HepG2 (cell line): ENCODE data around the gene OR1F1. TPM values are rescaled to one million over a fixed set of nuclear protein-coding genes. Genes with fewer than 3 reads are reported as not detected.
A peak's percentile ranks its signal among the peaks of the same experiment; 100 is the strongest.

Source experiments
- AGO1 ChIP-seq: fragments of 200-400 bp; formaldehyde crosslinking; IDR thresholded peaks from 2 replicates; pipeline ENCODE4 v1.6.1; 2017; ENCODE audit warnings: mild to moderate bottlenecking, low read depth, low read length, moderate library complexity; ENCODE audit not compliant: poor library complexity, severe bottlenecking
- BHLHE40 ChIP-seq: IDR thresholded peaks from 2 replicates; pipeline ENCODE4 v1.6.1; 2011; ENCODE audit warnings: low read length, improper control_type of control experiment
- GFI1 ChIP-seq: sonication (generic); formaldehyde crosslinking; IDR thresholded peaks from 2 replicates; pipeline ENCODE4 v1.5.0; 2020; ENCODE audit warnings: missing genetic modification reagents, mild to moderate bottlenecking, borderline replicate concordance
- KDM2A ChIP-seq: sonication (generic); formaldehyde crosslinking; IDR thresholded peaks from 2 replicates; pipeline ENCODE4 v1.4.0; 2020; ENCODE audit warnings: low read depth, missing genetic modification reagents, borderline replicate concordance
- MED13 ChIP-seq: sonication (generic); formaldehyde crosslinking; IDR thresholded peaks from 2 replicates; pipeline ENCODE4 v1.5.0; 2020; ENCODE audit warnings: missing genetic modification reagents
- NFE2 ChIP-seq: sonication (generic); formaldehyde crosslinking; IDR thresholded peaks from 2 replicates; pipeline ENCODE4 v1.4.0; 2020; ENCODE audit warnings: missing genetic modification reagents
- ZKSCAN8 ChIP-seq: IDR thresholded peaks from 2 replicates; pipeline ENCODE4 v1.6.1; 2016; ENCODE audit warnings: borderline replicate concordance, missing genetic modification reagents, missing compliant biosample characterization
- ZNF460 ChIP-seq: sonication (generic); formaldehyde crosslinking; IDR thresholded peaks from 2 replicates; pipeline ENCODE4 v1.5.1; 2020; ENCODE audit warnings: missing genetic modification reagents, mild to moderate bottlenecking, borderline replicate concordance
- ZNF652 ChIP-seq: IDR thresholded peaks from 2 replicates; pipeline ENCODE4 v1.6.1; 2016; ENCODE audit warnings: low read depth, borderline replicate concordance
- ZNF674 ChIP-seq: sonication (generic); formaldehyde crosslinking; IDR thresholded peaks from 2 replicates; pipeline ENCODE4 v1.5.0; 2020; ENCODE audit warnings: low read depth, mild to moderate bottlenecking, missing genetic modification reagents
- polyA plus RNA-seq, 8 experiments: library from polyadenylated mRNA; depleted of rRNA in 3 of 8; stranded (reverse) in 7 of 8; unstranded in 1 of 8; fragments of >200 nt; fragmentation: Illumina TruSeq in 4 of 8; extraction: Trizol in 4 of 8; gene quantifications; 2 replicates each; pipeline versions ENCODE4 v1.2.1 to v1.2.3, GENCODE V29; 2011 to 2016; ENCODE audit warnings: low read depth in 4 of 8, missing spikeins in 1 of 8, mixed read lengths in 1 of 8; ENCODE audit not compliant: insufficient read depth in 1 of 8
- total RNA-seq, 5 experiments: library from RNA; depleted of rRNA; stranded (reverse); fragments of >200 nt; fragmentation: Illumina TruSeq; extraction: Trizol; gene quantifications; 2 replicates each; pipeline ENCODE4 v1.2.3, GENCODE V29; 2016; ENCODE audit warnings: low read depth in 1 of 5
- TF ChIP-seq, protein P1 (sequence below): sonication (generic); formaldehyde crosslinking; IDR thresholded peaks from 2 replicates; pipeline ENCODE4 v1.8.1; 2022; ENCODE audit warnings: low read depth, mild to moderate bottlenecking, missing genetic modification reagents
- TF ChIP-seq, protein P2 (sequence below): sonication (generic); formaldehyde crosslinking; IDR thresholded peaks from 2 replicates; pipeline ENCODE4 v1.4.0; 2020; ENCODE audit warnings: missing genetic modification reagents, borderline replicate concordance
- TF ChIP-seq, protein P3 (sequence below): sonication (generic); formaldehyde crosslinking; IDR thresholded peaks from 2 replicates; pipeline ENCODE4 v1.4.0; 2020; ENCODE audit warnings: missing genetic modification reagents

Gene OR1F1
- total and polyA plus RNA-seq, 2 of the 13 experiments (the other 11 are each of a cell fraction or from before 2014, with no cell fraction given) = 0.90 TPM; not detected in 1

DNA sequence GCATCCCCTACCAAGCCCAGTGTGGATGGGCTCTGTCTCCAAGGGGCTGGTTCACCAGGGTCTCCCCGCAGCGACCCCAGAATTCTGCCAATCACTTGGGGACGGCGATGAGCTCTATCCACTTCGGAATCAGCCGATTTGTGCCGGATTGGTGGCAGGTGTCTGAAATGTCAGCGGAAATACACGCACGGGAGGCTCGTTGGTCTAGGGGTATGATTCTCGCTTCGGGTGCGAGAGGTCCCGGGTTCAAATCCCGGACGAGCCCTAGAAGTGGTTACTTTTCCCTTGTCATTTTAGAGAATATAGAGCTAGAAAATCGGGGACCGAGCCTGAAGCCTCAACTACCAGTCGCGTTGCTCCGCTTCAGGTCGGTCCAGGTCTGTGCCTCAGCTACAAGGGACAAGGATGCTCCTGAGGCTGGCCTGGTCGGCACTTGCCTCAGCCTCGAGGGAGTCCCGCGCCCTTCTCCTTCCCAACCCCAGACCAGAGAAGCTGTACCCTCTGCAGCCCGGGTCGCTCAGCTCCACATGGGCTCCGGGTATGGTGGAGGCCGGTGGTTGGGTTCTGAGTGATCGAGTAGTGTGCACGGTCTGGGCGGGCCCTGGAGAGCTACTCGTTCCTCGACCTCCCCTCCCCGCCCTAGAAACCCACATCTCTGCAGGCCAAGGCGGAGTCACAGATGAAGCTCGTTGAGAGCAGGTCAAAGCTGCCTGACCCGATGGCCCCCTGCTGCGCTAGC, 16.0 kb upstream of the OR1F1 start (continued):
- TF ChIP-seq, protein P1, sequence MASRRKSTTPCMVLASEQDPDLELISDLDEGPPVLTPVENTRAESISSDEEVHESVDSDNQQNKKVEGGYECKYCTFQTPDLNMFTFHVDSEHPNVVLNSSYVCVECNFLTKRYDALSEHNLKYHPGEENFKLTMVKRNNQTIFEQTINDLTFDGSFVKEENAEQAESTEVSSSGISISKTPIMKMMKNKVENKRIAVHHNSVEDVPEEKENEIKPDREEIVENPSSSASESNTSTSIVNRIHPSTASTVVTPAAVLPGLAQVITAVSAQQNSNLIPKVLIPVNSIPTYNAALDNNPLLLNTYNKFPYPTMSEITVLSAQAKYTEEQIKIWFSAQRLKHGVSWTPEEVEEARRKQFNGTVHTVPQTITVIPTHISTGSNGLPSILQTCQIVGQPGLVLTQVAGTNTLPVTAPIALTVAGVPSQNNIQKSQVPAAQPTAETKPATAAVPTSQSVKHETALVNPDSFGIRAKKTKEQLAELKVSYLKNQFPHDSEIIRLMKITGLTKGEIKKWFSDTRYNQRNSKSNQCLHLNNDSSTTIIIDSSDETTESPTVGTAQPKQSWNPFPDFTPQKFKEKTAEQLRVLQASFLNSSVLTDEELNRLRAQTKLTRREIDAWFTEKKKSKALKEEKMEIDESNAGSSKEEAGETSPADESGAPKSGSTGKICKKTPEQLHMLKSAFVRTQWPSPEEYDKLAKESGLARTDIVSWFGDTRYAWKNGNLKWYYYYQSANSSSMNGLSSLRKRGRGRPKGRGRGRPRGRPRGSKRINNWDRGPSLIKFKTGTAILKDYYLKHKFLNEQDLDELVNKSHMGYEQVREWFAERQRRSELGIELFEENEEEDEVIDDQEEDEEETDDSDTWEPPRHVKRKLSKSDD (CRISPR knock-in tag) = peak; percentile 47; the same call in 1 of the 2 replicates
- TF ChIP-seq GFI1 (CRISPR knock-in tag) = no peak
- TF ChIP-seq, protein P2, sequence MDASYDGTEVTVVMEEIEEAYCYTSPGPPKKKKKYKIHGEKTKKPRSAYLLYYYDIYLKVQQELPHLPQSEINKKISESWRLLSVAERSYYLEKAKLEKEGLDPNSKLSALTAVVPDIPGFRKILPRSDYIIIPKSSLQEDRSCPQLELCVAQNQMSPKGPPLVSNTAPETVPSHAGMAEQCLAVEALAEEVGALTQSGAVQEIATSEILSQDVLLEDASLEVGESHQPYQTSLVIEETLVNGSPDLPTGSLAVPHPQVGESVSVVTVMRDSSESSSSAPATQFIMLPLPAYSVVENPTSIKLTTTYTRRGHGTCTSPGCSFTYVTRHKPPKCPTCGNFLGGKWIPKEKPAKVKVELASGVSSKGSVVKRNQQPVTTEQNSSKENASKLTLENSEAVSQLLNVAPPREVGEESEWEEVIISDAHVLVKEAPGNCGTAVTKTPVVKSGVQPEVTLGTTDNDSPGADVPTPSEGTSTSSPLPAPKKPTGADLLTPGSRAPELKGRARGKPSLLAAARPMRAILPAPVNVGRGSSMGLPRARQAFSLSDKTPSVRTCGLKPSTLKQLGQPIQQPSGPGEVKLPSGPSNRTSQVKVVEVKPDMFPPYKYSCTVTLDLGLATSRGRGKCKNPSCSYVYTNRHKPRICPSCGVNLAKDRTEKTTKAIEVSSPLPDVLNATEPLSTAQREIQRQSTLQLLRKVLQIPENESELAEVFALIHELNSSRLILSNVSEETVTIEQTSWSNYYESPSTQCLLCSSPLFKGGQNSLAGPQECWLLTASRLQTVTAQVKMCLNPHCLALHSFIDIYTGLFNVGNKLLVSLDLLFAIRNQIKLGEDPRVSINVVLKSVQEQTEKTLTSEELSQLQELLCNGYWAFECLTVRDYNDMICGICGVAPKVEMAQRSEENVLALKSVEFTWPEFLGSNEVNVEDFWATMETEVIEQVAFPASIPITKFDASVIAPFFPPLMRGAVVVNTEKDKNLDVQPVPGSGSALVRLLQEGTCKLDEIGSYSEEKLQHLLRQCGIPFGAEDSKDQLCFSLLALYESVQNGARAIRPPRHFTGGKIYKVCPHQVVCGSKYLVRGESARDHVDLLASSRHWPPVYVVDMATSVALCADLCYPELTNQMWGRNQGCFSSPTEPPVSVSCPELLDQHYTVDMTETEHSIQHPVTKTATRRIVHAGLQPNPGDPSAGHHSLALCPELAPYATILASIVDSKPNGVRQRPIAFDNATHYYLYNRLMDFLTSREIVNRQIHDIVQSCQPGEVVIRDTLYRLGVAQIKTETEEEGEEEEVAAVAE (CRISPR knock-in tag) = no peak
- TF ChIP-seq, protein P3, sequence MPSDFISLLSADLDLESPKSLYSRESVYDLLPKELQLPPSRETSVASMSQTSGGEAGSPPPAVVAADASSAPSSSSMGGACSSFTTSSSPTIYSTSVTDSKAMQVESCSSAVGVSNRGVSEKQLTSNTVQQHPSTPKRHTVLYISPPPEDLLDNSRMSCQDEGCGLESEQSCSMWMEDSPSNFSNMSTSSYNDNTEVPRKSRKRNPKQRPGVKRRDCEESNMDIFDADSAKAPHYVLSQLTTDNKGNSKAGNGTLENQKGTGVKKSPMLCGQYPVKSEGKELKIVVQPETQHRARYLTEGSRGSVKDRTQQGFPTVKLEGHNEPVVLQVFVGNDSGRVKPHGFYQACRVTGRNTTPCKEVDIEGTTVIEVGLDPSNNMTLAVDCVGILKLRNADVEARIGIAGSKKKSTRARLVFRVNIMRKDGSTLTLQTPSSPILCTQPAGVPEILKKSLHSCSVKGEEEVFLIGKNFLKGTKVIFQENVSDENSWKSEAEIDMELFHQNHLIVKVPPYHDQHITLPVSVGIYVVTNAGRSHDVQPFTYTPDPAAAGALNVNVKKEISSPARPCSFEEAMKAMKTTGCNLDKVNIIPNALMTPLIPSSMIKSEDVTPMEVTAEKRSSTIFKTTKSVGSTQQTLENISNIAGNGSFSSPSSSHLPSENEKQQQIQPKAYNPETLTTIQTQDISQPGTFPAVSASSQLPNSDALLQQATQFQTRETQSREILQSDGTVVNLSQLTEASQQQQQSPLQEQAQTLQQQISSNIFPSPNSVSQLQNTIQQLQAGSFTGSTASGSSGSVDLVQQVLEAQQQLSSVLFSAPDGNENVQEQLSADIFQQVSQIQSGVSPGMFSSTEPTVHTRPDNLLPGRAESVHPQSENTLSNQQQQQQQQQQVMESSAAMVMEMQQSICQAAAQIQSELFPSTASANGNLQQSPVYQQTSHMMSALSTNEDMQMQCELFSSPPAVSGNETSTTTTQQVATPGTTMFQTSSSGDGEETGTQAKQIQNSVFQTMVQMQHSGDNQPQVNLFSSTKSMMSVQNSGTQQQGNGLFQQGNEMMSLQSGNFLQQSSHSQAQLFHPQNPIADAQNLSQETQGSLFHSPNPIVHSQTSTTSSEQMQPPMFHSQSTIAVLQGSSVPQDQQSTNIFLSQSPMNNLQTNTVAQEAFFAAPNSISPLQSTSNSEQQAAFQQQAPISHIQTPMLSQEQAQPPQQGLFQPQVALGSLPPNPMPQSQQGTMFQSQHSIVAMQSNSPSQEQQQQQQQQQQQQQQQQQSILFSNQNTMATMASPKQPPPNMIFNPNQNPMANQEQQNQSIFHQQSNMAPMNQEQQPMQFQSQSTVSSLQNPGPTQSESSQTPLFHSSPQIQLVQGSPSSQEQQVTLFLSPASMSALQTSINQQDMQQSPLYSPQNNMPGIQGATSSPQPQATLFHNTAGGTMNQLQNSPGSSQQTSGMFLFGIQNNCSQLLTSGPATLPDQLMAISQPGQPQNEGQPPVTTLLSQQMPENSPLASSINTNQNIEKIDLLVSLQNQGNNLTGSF (CRISPR knock-in tag) = no peak
- 0 out of 2 replicates have a peak, but pooled peaks have one; percentile 37 for TF ChIP-seq BHLHE40
- peak; percentile 51; the same call in 1 of the 2 replicates for TF ChIP-seq ZNF460 (CRISPR knock-in tag)
- TF ChIP-seq MED13 = no peak; the same call in 1 of the 2 replicates
- no peak for TF ChIP-seq AGO1
- no peak for TF ChIP-seq NFE2 (CRISPR knock-in tag)
- TF ChIP-seq ZKSCAN8 (CRISPR knock-in tag) = no peak
- TF ChIP-seq ZNF652 = no peak
- TF ChIP-seq ZNF674 (CRISPR knock-in tag) = no peak
- TF ChIP-seq KDM2A (CRISPR knock-in tag) = peak; percentile 79
